ENCODE measurements around the gene KLKB1.

DNA sequence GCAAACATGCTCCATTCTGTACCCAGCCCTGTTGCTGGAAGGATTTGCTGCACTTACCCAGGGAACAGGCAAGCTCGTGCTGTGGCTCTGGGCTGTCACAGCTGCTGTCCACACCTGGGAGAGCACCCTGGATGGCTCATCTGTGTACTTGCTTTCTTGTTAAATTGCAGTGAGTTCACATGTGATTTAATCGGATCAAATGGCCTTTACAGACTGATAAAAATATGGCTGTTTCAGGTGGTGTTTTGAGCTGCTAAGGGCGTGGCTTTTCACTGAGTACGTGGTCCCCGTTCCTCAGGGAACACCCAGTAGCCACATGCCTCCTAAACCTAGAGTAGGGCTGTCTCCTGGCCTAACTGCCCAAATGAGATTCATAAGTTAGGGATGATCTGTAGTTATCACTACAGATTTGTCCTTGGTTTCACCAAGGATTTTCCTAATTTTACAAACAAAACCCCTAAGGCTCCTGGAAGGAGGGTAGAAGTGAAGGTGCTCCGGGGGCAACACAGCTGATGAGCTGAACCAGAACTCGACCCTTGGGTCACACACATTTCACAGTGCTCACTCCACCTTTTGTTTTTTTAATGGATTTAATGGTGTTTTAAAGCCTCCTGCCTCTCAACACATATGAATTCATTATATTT lies 13.7 kb downstream of the KLKB1 start:
- TF ChIP-seq, protein P1, sequence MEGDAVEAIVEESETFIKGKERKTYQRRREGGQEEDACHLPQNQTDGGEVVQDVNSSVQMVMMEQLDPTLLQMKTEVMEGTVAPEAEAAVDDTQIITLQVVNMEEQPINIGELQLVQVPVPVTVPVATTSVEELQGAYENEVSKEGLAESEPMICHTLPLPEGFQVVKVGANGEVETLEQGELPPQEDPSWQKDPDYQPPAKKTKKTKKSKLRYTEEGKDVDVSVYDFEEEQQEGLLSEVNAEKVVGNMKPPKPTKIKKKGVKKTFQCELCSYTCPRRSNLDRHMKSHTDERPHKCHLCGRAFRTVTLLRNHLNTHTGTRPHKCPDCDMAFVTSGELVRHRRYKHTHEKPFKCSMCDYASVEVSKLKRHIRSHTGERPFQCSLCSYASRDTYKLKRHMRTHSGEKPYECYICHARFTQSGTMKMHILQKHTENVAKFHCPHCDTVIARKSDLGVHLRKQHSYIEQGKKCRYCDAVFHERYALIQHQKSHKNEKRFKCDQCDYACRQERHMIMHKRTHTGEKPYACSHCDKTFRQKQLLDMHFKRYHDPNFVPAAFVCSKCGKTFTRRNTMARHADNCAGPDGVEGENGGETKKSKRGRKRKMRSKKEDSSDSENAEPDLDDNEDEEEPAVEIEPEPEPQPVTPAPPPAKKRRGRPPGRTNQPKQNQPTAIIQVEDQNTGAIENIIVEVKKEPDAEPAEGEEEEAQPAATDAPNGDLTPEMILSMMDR (IDR thresholded peaks at IDR 0.05; ENCODE audit: low read length) = no peak
- no peak for TF ChIP-seq EZH2phosphoT487 (IDR thresholded peaks at IDR 0.05; ENCODE audit: low read length)
- TF ChIP-seq EZH2 (optimal IDR thresholded peaks at IDR 0.05; ENCODE audit: low read depth, low read length) = no peak
